NCI-H460 (cell line): Measurements from ENCODE around the gene MYOM1. TPM values are rescaled to one million over a fixed set of nuclear protein-coding genes. Genes with fewer than 3 reads are reported as not detected.

ENCODE experiments used
- DNase-seq: peaks from one replicate; pipeline ENCODE4 v3.0.0-alpha.2; 2016; ENCODE audit warnings: low read depth; ENCODE audit errors: extremely low read depth
- total RNA-seq: library from RNA; depleted of rRNA; stranded (reverse); fragments of >200 nt; shearing (Covaris generic); gene quantifications from 2 replicates; pipeline ENCODE4 v1.2.3, GENCODE V29; 2014

The MYOM1 gene
- total RNA-seq, 1 experiment from 2014 or later, result 0.10 TPM

DNA sequence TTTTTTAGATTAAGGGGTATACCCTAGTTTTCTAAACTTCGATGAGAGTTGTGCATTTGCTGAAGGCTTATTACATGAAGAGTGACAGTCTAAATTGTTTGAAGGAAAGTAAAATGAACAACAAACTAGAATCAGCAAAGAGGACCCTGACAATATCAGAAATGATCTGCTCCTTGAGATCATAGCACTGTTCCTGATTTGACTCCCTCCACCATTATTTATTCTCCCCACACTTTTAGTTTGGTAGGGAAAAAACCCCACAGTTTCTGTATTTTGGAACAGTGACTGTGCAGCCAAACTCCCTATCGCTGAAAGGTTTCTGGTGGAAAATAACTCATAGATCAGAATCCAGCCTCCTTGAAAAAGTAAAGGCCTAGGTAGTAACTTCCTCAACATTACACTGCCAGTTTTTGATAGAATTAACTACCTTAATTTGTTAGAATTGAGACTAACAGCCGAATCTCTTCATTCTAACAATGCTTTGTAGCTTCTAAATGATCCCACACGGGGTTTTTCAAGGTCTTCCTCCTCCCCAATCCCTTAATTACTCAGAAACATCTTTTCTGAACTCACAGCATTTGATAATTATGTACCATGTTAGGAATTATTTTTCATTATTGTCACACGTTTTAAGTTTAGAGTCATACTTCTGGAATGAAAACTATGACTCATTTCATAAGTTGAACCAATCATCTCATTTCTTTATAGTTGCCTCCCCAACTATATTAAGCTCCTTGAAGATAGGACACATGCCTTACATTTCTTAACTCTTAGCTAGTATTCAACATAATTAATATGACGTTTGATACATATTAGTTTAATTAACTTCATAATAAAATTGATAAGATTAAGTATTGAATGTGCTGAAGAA is 30.7 kb upstream of the MYOM1 start:
- DNase-seq, result peak; percentile 21

GRCh38 chr18:3248658-3249359 is 29.0 kb upstream of the MYOM1 start:
- DNase-seq, result peak; percentile 22

DNA sequence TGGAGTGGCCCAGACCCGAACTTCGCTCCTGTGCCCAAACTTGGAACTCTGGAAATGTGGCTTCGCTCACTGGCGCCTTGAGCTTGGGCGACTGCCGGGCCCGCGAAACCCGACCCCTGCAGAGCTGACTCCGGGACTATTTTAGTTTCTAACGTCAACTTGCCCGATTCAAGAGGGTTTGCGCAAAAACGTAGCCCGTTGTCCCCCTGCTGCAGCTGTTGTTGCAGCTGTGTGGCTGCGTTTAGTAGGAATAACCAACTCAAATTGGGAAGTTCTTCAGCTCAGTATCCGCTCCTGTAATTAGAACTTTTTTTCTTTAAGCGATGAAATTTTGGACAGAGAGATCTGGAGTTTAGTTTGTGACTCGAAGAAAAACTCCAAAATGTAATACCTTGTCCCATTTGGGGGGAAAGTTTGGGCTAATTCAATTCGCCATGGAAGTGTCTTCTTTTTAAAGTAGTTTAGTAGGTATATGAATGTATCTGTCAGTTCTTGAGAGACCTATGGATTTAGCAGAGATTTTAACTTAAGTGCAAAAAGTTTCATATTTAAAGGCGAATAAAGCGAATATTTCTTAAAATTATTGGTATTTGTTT is 28.4 kb upstream of the MYOM1 start:
- DNase-seq, result no peak

GRCh38 chr18:3247240-3248061 is 27.7 kb upstream of the MYOM1 start, which contains the start of gene MYL12A:
TSS of gene MYL12A (plus strand) at chr18:3247801. CDS start at chr18:3253248, 5,447 bp downstream.
- DNase-seq, result peak; percentile 94

DNA sequence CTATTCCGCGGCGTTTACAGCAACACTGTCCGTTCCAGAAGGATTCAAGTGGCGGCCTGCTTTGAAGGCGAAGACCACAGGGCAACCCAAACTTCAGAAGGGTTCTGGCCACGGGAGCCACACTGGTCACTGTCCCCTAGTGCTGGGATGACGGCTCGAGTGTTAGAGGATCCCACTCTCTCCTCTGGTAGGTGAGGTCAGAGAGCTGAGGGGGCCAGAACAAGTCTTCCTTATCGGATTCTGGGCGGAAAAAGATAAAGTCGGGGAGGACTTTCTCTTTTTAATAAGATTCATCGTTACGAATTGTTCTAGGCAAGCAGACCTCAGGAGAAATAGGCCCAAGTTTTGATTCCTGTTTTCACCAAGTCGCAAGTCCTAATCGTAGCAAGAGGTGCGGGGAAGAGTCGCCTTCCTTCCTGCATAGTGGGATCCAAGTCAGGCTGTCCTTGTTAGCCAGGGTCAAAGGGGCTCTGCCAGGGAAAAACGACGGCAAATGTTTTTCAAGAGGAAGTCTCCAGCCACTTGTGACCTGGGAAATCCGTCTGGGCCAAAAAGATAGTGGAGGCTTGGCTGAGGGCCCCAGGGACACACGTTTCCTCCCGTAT is 27.0 kb upstream of the MYOM1 start:
- no peak for DNase-seq

DNA sequence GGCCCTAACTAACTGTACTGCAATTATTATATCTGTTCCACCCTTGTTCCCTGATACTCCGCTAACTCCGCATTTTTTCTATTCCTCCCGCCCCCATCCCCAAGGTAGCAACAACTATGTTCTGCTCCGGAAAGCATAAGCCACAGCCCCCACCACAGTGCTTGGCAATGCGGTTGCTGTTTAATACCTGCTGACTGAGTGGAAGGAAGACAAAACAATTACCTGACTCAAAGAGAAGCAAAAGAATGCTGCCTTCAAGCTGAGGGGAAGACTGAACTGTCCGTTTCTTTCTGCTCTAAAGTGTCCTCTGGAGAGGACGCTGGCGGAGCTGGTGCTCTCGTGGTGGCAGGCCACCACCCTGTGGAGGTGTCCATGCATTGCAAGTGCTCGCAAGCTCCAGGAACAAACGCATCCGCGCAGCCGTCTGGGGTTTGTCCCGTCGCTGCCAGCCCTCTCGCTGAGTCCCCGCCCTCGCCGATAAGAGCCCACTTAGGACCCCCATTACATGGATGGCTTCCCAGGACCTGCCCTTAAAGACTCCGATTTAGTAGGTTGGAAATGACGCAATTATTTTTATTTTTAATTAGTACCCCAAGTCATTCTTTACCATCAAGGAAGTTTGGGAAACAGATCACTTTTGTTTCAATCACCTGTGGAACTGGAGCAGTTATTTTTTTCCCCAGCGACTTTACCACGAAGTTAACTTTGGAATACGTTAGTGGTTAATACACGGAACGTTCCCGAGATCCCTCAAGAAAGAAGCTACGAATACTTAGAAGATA is 26.3 kb upstream of the MYOM1 start:
- DNase-seq, result peak; percentile 79

- DNase-seq, result no peak
Observed at GRCh38 chr18:3245185-3245564, 25.4 kb upstream of the MYOM1 start.

- no peak for DNase-seq
Observed at GRCh38 chr18:3238742-3239141, 19.0 kb upstream of the MYOM1 start.

- no peak for DNase-seq
Observed at GRCh38 chr18:3236470-3236869, 16.7 kb upstream of the MYOM1 start.

DNA sequence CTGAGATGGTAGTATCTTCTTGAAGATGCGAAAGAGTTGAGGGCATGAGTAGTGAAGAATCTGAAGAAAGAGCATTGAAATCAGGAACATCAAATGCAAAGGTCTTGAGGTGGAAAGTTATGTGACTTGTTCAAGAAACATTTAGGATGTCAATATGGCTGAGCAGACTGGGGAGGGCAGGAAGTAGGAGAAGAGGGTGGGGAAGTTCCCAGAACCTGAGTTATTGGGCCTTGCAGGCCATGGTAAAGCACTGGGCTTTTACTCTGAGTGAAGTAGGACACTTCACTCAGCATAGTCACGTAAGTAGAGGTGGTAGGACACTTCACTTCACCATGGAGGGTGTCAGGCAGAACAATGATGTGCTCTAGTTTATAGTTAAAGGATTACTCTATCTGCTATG is 16.1 kb upstream of the MYOM1 start:
- no peak for DNase-seq

DNA sequence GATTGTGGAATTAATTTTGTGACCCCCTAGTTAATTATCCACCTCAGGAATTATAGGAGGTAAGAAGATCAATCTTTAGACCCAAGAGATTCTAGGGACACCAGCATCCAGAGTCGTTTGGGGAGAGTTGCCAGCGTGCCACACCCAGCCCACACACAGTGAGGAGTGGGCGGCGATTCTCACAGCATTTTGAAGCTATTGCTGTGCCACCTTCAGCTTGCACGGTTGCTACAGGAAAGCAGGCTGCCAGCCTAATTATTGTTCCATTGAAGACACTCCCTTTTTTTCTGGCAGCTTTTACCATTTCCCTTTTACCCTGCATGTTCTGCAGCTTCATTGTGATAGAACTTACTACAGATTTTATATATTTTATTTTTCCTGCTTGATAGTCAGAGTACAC is 14.7 kb upstream of the MYOM1 start:
- no peak for DNase-seq

DNA sequence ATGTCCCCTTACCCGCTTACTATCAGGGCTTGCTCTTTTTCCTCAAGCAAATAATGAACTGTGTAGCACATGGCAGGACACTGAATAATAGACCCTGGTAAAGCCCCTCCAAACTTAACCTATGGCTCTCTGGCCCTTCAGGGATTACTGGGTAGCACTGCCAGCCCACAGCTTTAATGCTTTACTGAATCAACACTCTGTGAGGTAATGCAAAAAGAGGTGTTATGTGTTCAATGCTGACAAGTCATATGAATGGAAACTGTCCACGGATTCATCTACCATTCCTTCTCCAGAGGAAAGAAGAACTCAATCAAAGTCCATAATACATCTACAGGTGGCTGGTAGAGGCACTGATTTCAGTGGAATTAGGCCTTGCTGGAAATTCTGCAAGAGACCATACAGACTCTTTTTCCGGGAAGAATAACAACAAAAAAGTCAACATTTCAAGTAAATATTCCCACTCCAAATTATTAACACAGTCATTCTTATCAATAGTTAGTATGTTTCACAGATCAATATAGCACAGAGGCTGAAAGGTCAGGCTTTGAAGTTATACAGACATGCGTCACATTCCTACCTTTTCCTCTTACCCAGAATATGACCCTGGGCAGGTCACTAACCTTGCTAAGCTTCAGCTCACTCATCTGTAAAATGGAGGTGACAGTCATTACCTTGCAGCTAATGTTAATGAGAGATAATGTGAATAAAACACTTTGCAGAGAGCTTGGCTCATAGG is 13.8 kb upstream of the MYOM1 start:
- no peak for DNase-seq

DNA sequence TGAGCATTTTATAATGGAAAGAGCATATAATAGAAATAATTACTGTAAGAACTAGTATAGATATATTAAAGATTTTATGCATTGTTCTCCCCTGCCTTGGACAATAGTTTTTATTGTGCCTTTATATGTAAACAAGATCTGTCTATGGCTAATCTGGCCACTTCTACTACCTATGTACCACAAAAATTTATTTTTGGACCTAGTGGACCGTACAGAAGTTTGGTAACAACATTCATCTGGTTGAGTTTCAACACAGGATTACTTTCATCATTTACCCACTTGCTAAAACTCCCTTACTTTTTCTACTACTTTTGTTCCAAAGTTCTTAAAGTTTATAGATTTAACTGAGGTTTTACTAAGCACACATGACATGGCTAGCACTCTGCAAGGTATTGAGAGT is 13.2 kb upstream of the MYOM1 start:
- no peak for DNase-seq

DNA sequence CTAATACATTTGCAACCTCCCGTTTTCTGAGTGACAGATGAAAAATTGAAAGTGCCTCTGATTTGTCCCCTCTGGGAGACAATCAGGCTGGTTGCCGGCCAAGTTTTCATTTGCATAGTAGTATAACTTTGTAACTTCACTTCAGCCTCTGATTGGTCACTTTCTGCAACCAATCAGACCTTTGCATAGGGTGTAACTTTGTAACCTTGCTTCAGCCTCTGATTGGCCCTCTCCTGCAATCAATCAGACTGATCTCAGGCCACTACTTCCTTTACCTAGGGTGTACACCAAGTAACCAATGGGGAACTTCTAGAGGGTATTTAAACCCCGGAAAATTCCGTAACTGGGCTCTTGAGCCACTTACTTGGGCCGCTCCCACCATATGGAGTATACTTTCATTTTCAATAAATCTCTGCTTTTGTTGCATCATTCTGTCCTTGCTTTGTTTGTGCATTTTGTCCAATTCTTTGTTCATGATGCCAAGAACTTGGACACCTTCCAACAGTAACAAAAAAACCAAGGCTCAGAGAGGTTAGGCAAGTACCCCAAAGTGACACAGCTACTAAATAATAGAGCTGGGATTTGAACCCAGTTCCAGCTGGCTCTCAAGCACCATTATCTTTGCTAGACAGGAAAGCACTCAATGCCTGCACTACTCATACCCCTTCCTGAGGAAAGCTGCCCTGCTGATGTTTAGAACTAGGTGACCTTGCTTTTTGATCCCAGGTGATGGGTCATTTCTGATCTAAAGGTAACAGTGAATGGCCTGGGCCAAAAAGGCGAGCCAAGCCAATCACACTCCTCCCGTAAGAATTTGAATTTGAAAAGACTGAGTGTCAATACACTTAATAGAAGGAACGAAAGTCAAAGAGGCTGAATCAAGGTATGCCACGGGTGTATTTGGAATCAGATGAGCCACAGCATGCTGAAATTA is 10.9 kb upstream of the MYOM1 start:
- DNase-seq, result peak; percentile 72

GRCh38 chr18:3226048-3226447 is 6.3 kb upstream of the MYOM1 start:
- no peak for DNase-seq

DNA sequence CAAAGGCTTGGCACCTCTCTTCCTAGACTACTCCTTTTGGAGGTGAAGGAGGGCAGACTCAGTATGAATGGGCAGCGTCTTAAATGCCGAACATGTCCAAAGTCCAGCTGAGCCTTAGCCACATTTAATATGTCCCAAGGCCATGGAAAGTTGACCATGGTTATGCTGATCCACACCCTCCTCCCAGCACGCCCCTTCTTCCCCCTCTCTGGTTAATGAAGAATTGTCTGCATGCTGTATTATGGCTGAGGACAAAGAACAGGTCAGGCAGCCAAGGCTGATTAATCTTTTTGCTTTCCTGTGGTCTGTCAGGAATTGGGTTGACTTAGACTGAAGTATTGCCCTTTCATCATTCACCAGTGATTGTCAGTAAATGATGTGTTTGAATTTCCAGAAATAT is 5.8 kb upstream of the MYOM1 start:
- no peak for DNase-seq

DNA sequence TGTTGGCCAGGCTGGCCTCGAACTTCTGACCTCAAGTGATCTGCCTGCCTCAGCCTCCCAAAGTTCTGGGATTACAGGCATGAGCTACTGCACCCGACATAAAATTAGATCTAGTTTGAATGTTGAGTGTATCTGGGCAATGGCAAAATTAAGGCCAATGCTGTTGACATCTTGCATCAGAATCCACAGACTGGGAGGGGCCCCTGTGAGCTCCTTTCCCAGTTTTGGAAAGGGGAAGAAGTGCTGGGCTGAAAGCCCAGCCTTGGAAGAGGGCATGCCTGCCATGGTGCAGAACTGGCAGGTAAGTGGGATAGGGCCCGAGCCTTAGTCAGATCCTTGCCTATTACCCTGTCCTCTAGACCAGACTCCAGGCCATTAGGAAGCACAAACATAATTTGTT is 4.5 kb upstream of the MYOM1 start:
- DNase-seq, result no peak

- no peak for DNase-seq
Observed at GRCh38 chr18:3223356-3223755, 3.6 kb upstream of the MYOM1 start.
